RWPE2 (cell line): ENCODE data around the gene EFNA5.
"Not testable (repeated sequence)": the region's sequence is repeated elsewhere in the genome, so short reads cannot be mapped to it uniquely, and the experiment has no call there.

Experiments used
- ATAC-seq: fragments of 200-7000 bp; cut with Tn5 transposase; 3 replicates; pipeline ENCODE4 v1.9.1; 2021; ENCODE audit warnings: low read depth
- DNase-seq: peaks from one replicate; pipeline ENCODE4 v3.0.0-alpha.2; 2020; ENCODE audit warnings: low spot score
- H3K27ac ChIP-seq: fragments of 450-650 bp; 2 replicates; pipeline ENCODE4 v1.5.1; 2017; ENCODE audit warnings: mild to moderate bottlenecking; ENCODE audit not compliant: poor library complexity, severe bottlenecking
- H3K27me3 ChIP-seq: fragments of 250-450 bp; sonication (Bioruptor Pico); 2 replicates; pipeline ENCODE4 v1.5.1; 2021; ENCODE audit warnings: mild to moderate bottlenecking, moderate library complexity; ENCODE audit not compliant: insufficient read depth, poor library complexity, severe bottlenecking
- H3K36me3 ChIP-seq: fragments of 250-450 bp; sonication (Bioruptor Pico); 2 replicates; pipeline ENCODE4 v1.5.1; 2020; ENCODE audit warnings: low read depth, mild to moderate bottlenecking, moderate library complexity
- H3K4me1 ChIP-seq: fragments of 250-450 bp; sonication (Bioruptor Pico); 2 replicates; pipeline ENCODE4 v1.5.1; 2021; ENCODE audit warnings: mild to moderate bottlenecking, moderate library complexity; ENCODE audit not compliant: insufficient read depth, poor library complexity, severe bottlenecking
- H3K4me3 ChIP-seq: fragments of 250-450 bp; sonication (Bioruptor Pico); 2 replicates; pipeline ENCODE4 v1.5.1; 2021; ENCODE audit warnings: mild to moderate bottlenecking, moderate library complexity; ENCODE audit not compliant: severe bottlenecking
- H3K9me3 ChIP-seq: fragments of 250-450 bp; sonication (Bioruptor Pico); 2 replicates; pipeline ENCODE4 v1.5.1; 2021; ENCODE audit warnings: mild to moderate bottlenecking, moderate library complexity; ENCODE audit not compliant: severe bottlenecking
- TF ChIP-seq, protein P1 (sequence below): fragments of 450-650 bp; IDR thresholded peaks from one replicate; pipeline ENCODE4 v1.5.1; 2017; ENCODE audit warnings: mild to moderate bottlenecking, moderate library complexity; ENCODE audit not compliant: poor library complexity, severe bottlenecking

Gene EFNA5

DNA sequence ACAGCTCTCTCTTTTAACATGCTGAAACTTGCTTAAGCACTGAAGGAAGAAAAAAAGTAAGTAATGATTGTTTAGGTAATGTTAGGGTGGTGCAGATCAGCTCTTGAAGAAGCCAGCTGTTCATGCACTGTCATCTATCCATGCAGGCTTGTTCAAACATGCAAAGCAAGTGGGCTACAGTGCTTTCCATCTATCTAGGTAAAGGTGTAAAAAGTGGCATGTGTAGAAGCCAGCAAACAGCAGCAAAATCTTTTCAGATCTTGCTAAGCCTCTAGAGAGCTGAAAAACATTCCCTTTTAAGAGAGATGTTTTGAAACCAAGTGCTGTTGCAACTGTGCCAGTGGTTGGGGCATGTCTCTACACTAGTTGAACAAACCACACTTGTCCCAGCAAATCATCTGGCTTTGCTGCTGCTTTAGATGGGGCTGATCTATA lies 214.4 kb downstream of the EFNA5 start:
- peak; percentile 79 for ATAC-seq
- Histone ChIP-seq H3K27me3 (no peaks in the 10 kb centered on the region), H3K4me1 (peaks cover 38% of the 10 kb centered on the region)

DNA sequence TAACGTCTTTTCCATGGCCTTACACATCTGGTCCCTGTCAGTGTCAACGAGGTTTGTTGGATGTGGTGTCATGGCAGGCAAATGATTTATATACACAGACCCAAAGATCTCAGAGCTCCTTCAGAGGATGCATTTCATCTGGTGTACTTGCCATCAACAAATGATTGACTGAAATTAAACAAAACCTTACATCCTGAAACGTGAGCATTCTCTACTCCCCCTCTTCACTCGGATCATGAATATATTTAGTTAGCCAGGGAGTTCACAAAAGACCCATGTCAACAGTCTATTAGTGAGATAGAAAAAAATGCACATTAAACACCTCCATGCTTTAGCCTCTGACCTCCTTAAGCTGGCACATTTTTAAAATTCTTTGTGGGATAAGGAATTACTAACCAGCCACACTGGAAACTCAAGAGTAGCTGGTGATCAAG lies 215.6 kb downstream of the EFNA5 start:
- TF ChIP-seq, protein P1, sequence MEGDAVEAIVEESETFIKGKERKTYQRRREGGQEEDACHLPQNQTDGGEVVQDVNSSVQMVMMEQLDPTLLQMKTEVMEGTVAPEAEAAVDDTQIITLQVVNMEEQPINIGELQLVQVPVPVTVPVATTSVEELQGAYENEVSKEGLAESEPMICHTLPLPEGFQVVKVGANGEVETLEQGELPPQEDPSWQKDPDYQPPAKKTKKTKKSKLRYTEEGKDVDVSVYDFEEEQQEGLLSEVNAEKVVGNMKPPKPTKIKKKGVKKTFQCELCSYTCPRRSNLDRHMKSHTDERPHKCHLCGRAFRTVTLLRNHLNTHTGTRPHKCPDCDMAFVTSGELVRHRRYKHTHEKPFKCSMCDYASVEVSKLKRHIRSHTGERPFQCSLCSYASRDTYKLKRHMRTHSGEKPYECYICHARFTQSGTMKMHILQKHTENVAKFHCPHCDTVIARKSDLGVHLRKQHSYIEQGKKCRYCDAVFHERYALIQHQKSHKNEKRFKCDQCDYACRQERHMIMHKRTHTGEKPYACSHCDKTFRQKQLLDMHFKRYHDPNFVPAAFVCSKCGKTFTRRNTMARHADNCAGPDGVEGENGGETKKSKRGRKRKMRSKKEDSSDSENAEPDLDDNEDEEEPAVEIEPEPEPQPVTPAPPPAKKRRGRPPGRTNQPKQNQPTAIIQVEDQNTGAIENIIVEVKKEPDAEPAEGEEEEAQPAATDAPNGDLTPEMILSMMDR: no peak
- no peak overlapping the region for H3K4me3 ChIP-seq
- H3K4me1 ChIP-seq: peaks cover 38% of the 10 kb centered on the region
- H3K27me3 ChIP-seq: no peaks in the 10 kb centered on the region
- H3K27ac ChIP-seq: peak overlapping the region; percentile 88
- DNase-seq: no peak
- peak; percentile 80 for ATAC-seq
- H3K9me3 ChIP-seq: no peaks in the 10 kb centered on the region
- no peaks in the 10 kb centered on the region for H3K36me3 ChIP-seq

More for the DNA sequence above, 214.4 kb downstream of the EFNA5 start:
- Histone ChIP-seq H3K9me3 (no peaks in the 10 kb centered on the region), H3K4me3 (no peak overlapping the region), H3K36me3 (no peaks in the 10 kb centered on the region), H3K27ac (peak overlapping the region; percentile 88)
- DNase-seq: no peak
- TF ChIP-seq, protein P1: no peak

DNA sequence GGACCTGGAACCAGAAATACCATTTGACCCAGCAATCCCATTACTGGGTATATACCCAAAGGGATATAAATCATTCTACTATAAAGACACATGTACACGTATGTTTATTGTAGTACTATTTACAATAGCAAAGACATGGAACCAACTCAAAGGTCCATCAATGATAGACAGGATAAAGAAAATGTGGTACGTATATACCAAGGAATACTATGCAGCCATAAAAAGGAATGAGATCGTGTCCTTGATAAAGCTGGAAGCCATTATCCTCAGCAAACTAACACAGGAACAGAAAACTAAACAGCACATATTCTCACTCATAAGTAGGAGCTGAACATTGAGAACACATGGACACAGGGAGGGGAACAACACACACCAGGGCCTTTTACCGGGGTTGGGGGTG lies 218.9 kb downstream of the EFNA5 start:
- not testable (repeated sequence) for DNase-seq, ATAC-seq, H3K36me3 ChIP-seq, H3K27me3 ChIP-seq, H3K27ac ChIP-seq, H3K4me3 ChIP-seq, H3K9me3 ChIP-seq
- peaks cover 32% of the 10 kb centered on the region for H3K4me1 ChIP-seq

DNA sequence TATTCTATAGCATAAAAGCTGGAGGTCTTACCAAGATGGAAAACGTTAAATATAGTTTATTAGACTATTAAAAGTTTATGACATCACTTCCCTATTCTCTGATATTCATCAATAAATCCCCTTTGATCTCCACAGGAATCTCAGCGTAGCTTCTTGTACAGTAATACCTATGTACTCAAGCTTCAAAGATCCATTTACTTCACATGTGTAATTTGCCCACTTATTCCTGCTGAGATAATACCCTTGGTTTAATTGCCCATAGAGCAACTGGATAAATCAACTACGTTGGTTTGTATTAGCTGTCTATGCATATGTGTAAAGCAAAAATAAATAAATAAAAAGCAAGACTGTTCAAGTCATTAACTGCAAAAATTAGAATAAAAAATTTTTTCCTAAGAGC lies 219.7 kb downstream of the EFNA5 start:
- Histone ChIP-seq H3K27ac (no peak overlapping the region), H3K4me1 (peaks cover 24% of the 10 kb centered on the region), H3K9me3 (no peaks in the 10 kb centered on the region), H3K4me3 (no peak overlapping the region), H3K36me3 (no peaks in the 10 kb centered on the region), H3K27me3 (no peaks in the 10 kb centered on the region)
- TF ChIP-seq, protein P1: no peak
- no peak for DNase-seq
- no peak for ATAC-seq

DNA sequence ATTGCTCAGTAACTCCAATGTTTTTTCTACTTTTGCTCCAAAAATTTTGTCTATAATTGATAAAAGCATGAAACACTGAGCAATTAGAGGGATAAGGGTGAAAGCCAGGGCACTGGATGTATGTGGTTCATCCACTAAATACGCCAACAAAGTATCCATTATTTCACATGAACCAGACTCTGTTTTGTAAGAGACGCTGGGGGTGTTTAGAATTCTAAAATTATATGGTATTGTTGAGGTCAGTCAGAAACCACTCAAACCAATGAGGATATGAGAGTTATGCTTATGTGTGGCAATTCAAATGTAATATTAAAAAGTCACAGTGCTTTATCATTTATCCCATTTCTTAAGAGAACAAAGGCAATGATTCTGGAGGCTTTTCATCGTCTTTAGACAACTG lies 220.2 kb downstream of the EFNA5 start:
- H3K9me3 ChIP-seq: no peaks in the 10 kb centered on the region
- H3K27ac ChIP-seq: no peak overlapping the region
- TF ChIP-seq, protein P1: no peak
- no peak for ATAC-seq
- no peaks in the 10 kb centered on the region for H3K36me3 ChIP-seq
- peaks cover 20% of the 10 kb centered on the region for H3K4me1 ChIP-seq
- no peak overlapping the region for H3K4me3 ChIP-seq
- no peaks in the 10 kb centered on the region for H3K27me3 ChIP-seq
- DNase-seq: no peak
